ENCODE results near the gene ZBTB14. TPM values are rescaled to one million over a fixed set of nuclear protein-coding genes. Genes with fewer than 3 reads are reported as not detected.

Gene ZBTB14
- total RNA-seq, 4 donors from 2014 or later, result 9.8 to 15.6 (median 11.2) TPM

GRCh38 chr18:5297597-5297996 lies 2.1 kb upstream of the ZBTB14 start:
- no peaks in the 10 kb centered on the region for H3K36me3 ChIP-seq
- intact Hi-C loops (cut with DNase I), result loop anchor here (2.0 kb wide), 1 partner anchor 59 kb away; no protein-coding TSS in a partner anchor
- H3K27me3 ChIP-seq, result no peaks in the 10 kb centered on the region
- H3K4me3 ChIP-seq, result no peak overlapping the region
- peaks cover 12 to 23% (median 16%) of the 10 kb centered on the region in 4 donors for H3K4me1 ChIP-seq
- 96% methylated on average over 12 of the region's 12 CpGs for WGBS
- TF ChIP-seq CTCF (IDR thresholded peaks at IDR 0.05) (no peak), POLR2A (IDR thresholded peaks at IDR 0.05; ENCODE audit: low read depth) (no peak)
- DNase-seq (ENCODE audit: extremely low spot score), result no peak
- no peaks in the 10 kb centered on the region for H3K9me3 ChIP-seq
- H3K27ac ChIP-seq (replicated peaks in 1 of 4), result peak overlapping the region; percentile 95 to 100 (median 98)

DNA sequence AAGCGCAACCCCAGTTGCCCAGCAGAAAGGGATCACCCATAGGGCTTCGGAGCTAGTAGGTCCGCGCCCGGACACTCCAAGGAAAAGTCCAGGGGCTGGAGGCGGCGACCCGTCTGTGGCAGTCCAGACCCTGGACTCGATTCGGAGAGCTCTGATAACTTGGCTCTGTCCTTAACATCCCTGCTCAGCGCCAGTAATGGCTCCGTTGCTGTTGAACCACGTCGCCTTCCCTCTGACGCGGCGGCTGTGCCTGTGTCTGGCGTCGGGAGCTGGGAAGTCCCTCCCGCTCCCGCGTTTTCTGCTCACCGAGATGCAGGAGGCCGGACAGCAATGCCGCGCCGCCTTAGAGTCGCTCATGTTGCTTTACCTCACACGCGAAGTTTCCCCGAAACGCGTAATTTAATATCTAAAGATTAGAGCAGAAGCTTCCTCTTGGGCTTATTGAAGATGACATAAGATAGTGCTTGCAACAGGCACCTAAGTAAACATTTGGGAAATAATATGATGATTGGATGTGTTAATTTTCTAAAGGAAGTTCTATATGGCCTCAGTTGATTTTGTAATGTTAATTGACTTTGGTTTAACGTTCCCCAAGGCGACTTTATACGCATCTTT lies 1.3 kb upstream of the ZBTB14 start:
- DNase-seq (ENCODE audit: extremely low spot score), result peak; percentile 95
- Histone ChIP-seq H3K36me3 (peaks cover 0 to 7% (median 2%) of the 10 kb centered on the region in 4 donors), H3K4me1 (peaks cover 12 to 23% (median 16%) of the 10 kb centered on the region in 4 donors), H3K4me3 (peak overlapping the region; percentile 74 to 96 (median 94)), H3K27ac (replicated peaks in 1 of 4) (peak overlapping the region; percentile 95 to 100 (median 98)), H3K27me3 (no peaks in the 10 kb centered on the region), H3K9me3 (no peaks in the 10 kb centered on the region)
- 4% methylated on average over 25 of the region's 36 CpGs for WGBS
- TF ChIP-seq POLR2A (IDR thresholded peaks at IDR 0.05; ENCODE audit: low read depth) (peak; percentile 29), CTCF (IDR thresholded peaks at IDR 0.05) (no peak), POLR2AphosphoS5 (IDR thresholded peaks at IDR 0.05) (peak; percentile 78 to 86)
- intact Hi-C loops (cut with DNase I), result loop anchor here (2.0 kb wide), 1 partner anchor 58 kb away; no protein-coding TSS in a partner anchor

DNA sequence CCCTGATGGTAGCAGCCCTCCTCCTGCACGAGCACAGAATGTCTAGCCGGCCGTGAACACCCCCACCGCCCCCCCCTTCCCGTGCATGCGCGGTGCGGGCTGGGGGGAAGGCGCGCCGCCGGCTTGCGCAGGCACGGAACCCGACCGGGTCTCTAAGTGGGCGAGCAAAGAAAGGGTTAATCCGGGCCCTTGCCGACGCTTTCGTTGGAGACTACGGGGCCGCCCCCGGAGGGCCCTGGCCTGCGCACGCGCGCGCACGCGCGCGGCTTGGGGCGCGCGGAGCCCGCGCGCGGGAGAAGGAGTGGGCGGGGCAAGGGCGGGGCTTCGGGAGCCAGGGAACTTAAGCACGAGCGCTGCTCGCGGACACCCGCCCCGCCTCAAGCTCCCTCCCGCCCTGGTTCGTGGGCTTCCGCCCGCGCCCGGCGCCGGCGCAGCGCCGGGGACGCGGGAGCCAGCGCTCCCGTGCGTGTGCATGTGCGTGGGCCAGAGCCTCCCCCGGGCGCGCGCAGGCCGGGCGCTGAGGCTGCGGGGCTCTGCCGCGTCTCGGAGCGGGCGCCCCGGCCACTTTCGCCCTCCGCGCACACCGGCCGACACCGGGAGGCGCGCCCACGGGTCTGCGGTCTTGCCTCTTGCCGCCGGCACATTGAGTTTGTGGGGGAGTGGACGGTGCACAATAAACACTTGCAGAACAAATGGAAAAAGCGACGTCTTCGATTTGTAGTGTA lies 617 bp upstream of the ZBTB14 start:
- H3K9me3 ChIP-seq, result no peaks in the 10 kb centered on the region
- peak overlapping the region; percentile 74 to 96 (median 94) for H3K4me3 ChIP-seq
- peak; percentile 97 for DNase-seq (ENCODE audit: extremely low spot score)
- intact Hi-C loops (cut with DNase I), result loop anchor here (2.0 kb wide), 1 partner anchor 57 kb away; no protein-coding TSS in a partner anchor
- H3K27ac ChIP-seq (replicated peaks in 1 of 4), result peak overlapping the region; percentile 95 to 100 (median 98)
- peaks cover 5 to 13% (median 9%) of the 10 kb centered on the region in 4 donors for H3K36me3 ChIP-seq
- WGBS, result 5% methylated on average over 12 of the region's 95 CpGs
- H3K4me1 ChIP-seq, result peaks cover 12 to 23% (median 16%) of the 10 kb centered on the region in 4 donors
- TF ChIP-seq EP300 (IDR thresholded peaks at IDR 0.05) (no peak), CTCF (IDR thresholded peaks at IDR 0.05) (peak in 1 of 3 experiments; percentile 9), POLR2AphosphoS5 (IDR thresholded peaks at IDR 0.05) (peak; percentile 63 to 74), POLR2A (IDR thresholded peaks at IDR 0.05; ENCODE audit: low read depth) (peak; percentile 25)
- H3K27me3 ChIP-seq, result no peaks in the 10 kb centered on the region

GRCh38 chr18:5294457-5295230 lies 882 bp downstream of the ZBTB14 start:
- H3K36me3 ChIP-seq, result peaks cover 11 to 23% (median 18%) of the 10 kb centered on the region in 4 donors
- intact Hi-C loops (cut with DNase I), result no loop called here

More at GRCh38 chr18:5294457-5295230, 882 bp downstream of the ZBTB14 start:
- H3K4me3 ChIP-seq, result peak overlapping the region; percentile 74 to 96 (median 94)
- H3K4me1 ChIP-seq, result peaks cover 12 to 23% (median 16%) of the 10 kb centered on the region in 4 donors
- WGBS, result 1% methylated on average over 19 of the region's 58 CpGs
- TF ChIP-seq CTCF (IDR thresholded peaks at IDR 0.05) (no peak), POLR2A (IDR thresholded peaks at IDR 0.05; ENCODE audit: low read depth) (no peak), POLR2AphosphoS5 (IDR thresholded peaks at IDR 0.05) (no peak), EP300 (IDR thresholded peaks at IDR 0.05) (no peak)
- no peaks in the 10 kb centered on the region for H3K9me3 ChIP-seq
- DNase-seq (ENCODE audit: extremely low spot score), result no peak
- no peaks in the 10 kb centered on the region for H3K27me3 ChIP-seq
- peak overlapping the region; percentile 83 to 99 (median 95) for H3K27ac ChIP-seq (replicated peaks in 1 of 4)
